Effector CD4-positive, alpha-beta T cell (primary cell): ENCODE results near the gene BRAF.
"Not testable (repeated sequence)": the region's sequence is repeated elsewhere in the genome, so short reads cannot be mapped to it uniquely, and the experiment has no call there.

Source experiments
- DNase-seq: peaks from one replicate; pipeline ENCODE4 v3.0.0-alpha.2; 2020

BRAF gene

DNA sequence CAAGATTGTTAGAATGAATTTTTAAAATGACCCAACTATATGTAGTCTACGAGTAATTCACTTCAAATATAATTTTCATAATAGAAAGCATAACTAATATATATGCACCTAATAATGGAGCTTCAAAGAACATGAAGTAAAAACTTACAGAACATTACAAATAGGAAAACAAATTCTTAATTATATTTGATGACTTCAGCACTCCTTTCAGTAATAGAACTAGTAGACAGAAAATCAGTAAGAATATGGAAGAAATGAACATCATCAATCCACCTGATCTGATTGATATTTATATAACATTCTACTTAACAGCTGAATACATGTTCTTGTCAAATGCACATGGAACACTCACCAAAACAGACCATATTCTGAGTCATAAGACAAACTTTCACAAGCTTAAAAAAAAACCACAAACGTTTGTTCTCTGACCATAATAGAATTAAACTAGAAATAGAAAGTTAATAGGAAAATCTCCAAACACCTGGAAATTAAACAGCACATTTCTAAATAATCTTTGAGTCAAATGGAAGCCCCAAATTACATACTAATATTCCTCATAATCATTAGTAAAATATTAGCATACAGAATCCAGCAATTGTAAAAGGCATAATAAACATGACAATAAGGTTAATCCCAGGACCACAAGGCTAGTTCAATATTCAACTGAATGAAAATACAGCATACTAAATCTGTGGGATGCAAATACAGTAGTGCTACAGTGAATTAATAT, 48.0 kb downstream of the BRAF start:
- DNase-seq, result no peak

DNA sequence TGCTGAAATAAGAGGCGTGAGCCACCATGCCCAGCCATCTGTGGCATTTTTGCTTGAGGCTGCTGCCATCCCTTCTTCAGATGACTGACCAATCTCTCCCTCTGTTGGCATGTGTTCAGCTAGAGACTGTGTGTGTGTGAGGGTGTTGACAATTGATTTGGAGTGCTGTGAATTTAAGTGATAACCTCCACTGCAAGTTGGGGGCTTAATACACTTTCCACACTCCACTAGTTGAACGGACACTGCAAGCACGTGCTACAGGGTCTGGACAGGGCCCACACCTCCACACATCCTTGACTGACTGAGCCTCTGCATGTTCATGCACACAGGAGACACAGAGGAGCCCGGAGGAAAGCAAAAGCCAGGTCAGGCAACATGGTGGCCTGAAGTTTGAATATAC, 51.3 kb downstream of the BRAF start:
- no peak for DNase-seq

DNA sequence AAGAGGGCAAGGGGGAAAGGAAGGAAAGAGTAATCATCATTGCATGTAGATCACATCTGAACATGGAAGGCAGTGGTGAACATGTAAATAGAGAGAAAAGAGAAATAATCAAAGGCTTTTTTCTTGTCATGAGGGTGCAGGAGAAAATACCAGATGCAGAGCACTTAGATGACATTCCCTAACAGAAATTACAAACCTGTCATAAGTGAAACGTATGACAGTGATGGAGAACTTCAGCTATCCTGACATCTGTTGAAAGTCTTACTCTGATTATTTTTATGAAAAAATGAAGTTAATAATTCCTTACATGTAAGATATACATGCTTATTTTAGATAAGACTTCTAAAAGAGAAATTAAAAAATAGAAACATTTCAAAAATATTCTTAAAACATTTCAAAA, 54.7 kb downstream of the BRAF start:
- no peak for DNase-seq

- no peak for DNase-seq
Observed at GRCh38 chr7:140869430-140869829, 55.3 kb downstream of the BRAF start.

- DNase-seq, result no peak
Observed at GRCh38 chr7:140867467-140868462, 57.0 kb downstream of the BRAF start.

- DNase-seq, result no peak
Observed at GRCh38 chr7:140866926-140867325, 57.8 kb downstream of the BRAF start.

DNA sequence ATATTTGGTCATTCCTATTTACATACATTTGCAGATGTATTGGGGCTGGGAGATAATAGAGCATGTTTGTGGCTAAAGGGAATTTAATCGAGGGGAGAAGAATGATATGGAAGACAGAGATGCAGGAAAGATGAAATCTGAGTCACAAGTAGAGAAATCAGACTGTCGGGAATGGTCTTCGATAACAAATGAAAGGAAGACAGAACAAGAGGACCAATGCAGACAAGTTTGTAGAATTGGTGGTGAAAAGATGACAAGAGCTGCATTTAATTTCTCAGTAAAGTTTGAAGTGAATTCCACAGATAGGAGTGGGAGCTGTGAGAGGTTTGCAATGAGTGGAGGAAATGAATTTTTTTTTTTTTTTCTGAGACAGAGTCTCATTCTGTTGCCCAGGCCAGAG, 60.0 kb downstream of the BRAF start:
- DNase-seq, result no peak

DNA sequence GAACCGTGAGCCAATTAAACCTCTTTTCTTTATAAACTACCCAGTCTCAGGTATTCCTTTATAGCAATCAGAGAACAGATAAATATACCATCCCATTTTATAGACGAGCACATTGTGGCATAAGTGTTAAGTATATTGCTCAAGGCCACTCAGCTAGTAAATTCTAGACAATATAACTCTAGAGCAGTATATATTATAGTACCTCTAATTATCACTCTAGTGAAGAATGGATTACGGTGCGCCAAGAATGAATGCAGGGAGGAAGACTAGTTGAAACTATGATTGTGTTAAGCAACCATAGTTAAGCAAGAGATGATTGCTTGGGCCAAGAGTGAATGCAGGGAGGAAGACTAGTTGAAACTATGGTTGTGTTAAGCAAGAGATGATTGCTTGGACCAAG, 60.9 kb downstream of the BRAF start:
- DNase-seq, result no peak

- no peak for DNase-seq
Observed at GRCh38 chr7:140863184-140863583, 61.5 kb downstream of the BRAF start.

DNA sequence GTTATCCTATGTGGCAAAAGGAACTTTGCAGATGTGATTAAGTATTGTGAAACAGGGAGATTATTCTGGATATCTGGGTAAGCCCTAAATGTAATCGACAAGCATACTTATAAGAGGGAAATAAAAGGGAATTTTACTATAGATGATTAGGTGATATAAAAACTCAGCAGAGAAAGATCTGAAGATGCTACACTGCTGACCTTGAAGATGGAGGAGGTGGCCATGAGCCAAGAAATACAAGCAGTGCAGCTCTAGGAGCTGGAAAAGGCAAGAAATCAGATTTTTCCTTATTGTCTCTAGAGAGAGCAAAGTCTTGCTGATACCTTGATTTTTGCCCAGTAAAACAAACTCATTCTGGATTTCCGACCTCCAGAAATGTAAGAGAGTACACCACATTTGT, 67.7 kb downstream of the BRAF start:
- no peak for DNase-seq

DNA sequence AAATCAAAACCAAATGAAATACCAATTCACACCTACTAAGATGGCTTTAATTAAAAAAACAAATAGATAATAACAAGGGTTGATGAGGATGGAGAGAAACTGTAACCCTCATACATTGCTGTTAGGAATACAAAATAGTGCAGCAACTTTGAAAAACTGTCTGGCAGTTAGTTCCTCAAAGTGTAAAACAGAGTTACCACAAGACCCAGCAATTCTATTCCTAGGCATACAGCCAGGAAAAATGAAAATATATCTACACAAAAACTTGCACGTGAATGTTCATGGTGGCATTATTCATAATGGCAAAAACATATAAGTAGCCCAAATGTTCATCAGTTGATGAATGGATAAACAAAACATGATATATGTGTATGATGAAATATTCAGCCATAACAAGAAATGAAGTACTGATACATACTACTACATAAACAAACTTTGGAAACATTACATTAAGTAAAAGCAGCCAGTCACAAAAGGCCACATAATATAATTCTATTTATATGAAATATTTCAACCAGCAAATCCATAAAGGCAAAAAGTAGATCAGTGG, 83.5 kb downstream of the BRAF start:
- no peak for DNase-seq

- no peak for DNase-seq
Observed at GRCh38 chr7:140831724-140832123, 93.0 kb downstream of the BRAF start.

GRCh38 chr7:140829720-140830119, 95.0 kb downstream of the BRAF start:
- no peak for DNase-seq

GRCh38 chr7:140828741-140829140, 96.0 kb downstream of the BRAF start:
- DNase-seq, result no peak

- DNase-seq, result not testable (repeated sequence)
Observed at GRCh38 chr7:140817383-140817782, 107.3 kb downstream of the BRAF start.

DNA sequence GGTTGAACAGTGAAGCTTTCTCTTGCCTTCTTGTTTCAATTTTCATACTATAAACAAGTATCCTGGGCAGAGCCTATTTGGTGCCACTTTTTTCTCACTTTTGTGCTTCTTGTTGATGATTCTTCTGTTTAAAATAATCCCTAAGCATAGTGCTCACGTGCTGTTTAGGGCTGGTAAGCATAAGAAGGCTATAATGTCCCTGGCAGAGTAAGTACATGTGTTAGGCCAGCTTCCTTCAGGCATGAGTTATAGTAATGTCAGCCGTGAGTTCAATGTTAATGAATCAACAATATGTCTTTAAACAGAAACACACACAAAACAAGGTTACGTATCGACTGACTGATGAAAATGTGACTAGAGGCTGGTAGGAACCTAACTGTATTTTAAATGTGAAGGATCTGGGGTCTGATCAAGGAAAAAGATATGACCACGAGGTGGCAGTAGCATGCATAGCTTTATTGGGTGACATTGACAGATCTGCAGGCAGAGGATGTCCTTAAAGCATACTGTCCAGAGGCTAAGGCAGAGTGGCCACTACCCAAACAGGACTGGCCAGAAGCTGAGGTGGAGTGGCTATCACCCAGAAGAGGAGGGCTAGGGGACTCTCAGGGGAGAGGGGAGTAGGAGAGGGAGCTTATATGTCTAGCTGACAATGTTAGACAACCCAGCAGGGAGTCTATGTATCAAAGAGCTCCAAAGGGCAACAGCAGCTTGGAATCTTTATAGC, 113.7 kb downstream of the BRAF start:
- DNase-seq, result peak; percentile 61

DNA sequence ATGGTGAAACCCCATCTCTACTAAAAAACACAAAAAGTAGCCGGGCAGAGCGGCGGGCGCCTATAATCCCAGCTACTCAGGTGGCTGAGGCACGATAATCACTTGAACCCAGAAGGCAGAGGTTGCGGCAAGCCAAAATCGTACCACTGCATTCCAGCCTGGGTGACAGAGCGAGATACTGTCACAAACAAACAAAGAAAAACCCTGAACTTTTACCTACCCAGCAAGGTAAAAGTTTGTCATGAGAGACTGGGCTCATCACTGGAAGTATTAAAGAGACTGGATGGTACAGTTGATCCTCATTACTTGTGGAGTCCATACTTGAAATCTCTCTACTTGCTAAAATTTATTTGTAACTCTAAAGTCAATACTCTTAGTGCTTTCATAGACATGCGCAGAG, 114.3 kb downstream of the BRAF start:
- DNase-seq, result no peak

DNA sequence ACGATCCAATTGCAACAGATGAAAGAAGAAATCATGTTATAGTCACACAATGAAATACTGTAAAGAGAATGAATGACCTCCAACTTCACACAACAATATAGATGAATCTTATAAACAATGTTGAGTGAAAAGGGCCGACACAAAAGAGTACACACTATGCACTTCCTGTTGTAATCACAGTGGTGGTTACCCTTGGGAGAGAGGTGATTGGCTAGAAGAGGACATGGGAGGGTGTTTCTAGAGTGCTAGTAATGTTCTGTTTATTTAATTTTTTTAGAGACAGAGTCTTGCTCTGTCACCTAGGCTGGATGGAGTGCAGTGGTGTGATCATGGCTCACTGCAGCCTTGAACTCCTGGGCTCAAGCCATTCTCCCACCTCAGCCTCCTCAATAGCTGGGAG, 145.8 kb downstream of the BRAF start:
- DNase-seq, result no peak

- no peak for DNase-seq
Observed at GRCh38 chr7:140778568-140778967, 146.2 kb downstream of the BRAF start.

GRCh38 chr7:140774371-140774770, 150.4 kb downstream of the BRAF start:
- DNase-seq, result no peak

DNA sequence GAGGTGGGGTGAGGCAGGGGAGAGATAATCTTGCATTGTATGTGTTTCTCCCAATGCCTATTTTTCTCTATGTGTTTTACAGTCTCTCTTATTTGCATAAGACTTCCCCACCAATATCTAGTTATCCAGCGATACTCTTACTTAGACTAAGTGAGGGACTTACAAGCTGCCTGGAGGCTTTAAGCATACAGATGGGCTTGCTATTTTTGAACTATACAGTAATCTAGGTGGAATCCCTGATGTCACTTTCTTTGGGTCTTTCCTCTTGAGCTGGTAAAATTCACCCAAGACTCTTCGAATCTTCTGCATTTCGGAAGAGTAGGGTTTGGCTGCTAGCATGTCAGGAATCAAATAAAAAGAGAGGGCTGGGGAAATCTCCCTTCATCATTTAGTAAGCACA, 151.6 kb downstream of the BRAF start:
- no peak for DNase-seq

DNA sequence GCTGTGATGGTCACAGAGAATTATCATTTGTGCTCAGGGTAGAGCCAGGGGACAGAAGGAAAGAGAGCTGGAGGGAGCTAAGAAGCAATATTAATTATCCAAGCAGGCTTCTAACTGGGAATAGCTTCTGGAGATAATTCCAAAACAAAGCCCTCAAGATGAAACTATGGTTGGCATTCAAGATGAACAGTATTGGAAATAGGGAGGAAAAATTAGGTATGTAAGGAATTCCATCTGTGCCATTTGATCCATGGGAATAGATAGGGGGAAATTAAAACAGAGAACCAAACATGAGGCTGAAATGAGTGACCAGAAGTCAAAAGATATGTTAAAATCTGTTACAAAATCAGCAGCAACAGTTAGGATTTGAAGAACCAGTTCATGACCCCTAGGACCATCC, 152.9 kb downstream of the BRAF start:
- no peak for DNase-seq

DNA sequence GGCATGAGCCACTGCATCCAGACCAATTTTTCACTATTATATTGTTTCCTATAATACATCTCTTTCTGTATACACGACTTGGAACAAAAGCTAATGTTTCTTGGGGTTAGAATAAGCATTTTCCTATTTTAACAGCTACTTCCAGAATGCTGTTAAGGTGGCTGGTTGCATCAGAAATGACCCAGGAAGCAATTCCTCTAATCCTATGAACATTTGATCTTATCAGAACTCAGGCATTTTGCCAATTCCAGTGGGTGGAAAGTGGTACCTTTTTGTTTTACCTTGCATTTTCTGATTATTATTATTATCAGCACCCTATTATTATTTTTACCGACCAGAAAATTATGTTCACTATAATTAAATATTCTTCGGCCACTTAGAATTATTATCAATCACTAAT, 154.9 kb downstream of the BRAF start:
- DNase-seq, result no peak
